Fibroblast of skin of back (primary cell): Measurements from ENCODE around the gene ZMYND11.
"Not testable (repeated sequence)": the region's sequence is repeated elsewhere in the genome, so short reads cannot be mapped to it uniquely, and the experiment has no call there.

Experiments
- DNase-seq: peaks from one replicate; pipeline ENCODE4 v3.0.0-alpha.2; 2013

ZMYND11 gene

GRCh38 chr10:134247-135131 lies 766 bp upstream of the ZMYND11 start:
- DNase-seq: peak; percentile 50

GRCh38 chr10:135601-136464 lies 578 bp downstream of the ZMYND11 start:
- DNase-seq: peak; percentile 57

DNA sequence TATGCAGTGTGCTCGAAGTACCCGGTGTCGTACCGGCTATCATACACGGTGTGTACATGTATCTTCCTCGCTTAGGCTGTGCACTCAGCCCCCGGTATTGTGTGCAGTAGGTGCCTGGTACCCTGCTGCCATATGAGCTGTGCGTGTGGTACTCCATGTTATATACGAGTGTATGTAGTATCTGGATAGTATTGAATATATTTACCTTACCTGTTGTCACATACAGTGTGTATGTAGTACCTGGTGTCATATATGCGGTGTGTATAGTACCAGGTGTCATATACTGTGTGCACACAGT lies 1.2 kb downstream of the ZMYND11 start:
- DNase-seq: no peak

DNA sequence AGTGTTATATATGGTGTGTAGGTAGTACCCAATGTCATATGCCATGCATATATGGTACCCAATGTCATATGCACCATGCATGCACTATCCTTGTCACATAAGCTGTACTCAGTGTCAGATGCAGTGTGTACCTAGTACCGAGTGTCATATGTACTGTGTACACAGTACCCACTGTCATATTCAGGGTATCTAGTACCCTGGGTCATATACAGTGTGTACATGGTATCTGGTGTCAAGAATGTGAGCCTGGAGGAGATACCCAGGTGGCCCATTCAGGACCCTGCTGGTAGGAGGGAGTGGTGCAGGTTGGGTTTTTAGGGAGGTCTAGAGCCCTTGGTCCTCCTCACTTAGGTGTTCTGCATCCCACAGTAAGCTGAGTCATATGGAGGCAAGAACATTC lies 1.8 kb downstream of the ZMYND11 start:
- peak; percentile 33 for DNase-seq

GRCh38 chr10:137606-138005 lies 2.4 kb downstream of the ZMYND11 start:
- peak; percentile 83 for DNase-seq

DNA sequence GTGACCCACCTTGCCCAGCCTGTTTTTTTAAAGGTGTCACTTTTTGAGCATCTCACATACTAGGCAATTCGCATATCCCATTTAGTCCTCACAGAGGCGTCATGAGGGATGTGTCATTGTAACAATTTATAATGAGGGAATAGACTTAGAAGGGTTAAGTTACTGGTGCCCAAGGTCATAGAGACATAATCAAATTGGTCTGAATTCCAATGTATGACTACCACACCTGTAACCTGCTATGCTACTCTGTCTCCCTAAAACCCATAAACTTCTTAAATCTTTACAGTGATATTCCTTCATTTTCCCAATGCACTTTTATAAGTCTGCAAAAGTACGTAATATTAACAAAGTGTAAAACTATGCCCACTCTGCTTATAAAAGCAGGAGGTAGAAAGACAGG lies 7.1 kb downstream of the ZMYND11 start:
- DNase-seq: no peak

DNA sequence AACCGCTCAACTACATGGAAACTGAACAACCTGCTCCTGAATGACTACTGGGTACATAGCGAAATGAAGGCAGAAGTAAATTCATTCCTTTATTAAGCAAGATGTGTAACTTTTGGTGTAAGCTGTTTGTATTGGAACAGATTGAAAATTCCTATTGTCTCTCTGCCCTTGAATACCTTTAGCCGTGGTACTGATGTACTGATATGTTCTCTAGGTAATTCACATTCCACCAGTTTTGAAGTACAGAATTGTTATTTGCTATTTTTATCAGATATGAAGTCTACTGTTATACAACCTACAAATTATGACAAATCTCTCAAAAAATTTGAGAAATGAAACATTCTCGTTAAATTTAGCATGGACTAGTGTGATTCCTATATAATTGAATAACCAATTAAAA lies 17.7 kb downstream of the ZMYND11 start:
- DNase-seq: no peak

DNA sequence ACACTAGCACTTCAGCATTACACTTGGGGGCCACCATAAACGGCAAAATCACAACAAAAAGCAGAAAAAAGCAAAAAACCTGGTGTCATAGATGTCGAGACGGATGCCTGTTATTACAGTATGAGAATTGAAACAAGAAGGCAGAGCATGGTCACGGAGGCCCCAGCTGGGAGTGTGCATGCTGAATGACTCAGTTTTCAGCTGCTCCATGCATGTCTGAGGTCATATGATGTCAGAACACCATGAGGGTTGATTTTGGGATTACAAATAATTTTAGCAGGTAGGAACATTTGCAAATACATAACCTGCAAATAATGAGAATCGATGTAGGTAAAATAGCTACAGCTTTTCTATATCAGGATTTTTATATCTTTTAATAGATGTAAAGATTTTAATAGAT lies 19.1 kb downstream of the ZMYND11 start:
- DNase-seq: peak; percentile 45

DNA sequence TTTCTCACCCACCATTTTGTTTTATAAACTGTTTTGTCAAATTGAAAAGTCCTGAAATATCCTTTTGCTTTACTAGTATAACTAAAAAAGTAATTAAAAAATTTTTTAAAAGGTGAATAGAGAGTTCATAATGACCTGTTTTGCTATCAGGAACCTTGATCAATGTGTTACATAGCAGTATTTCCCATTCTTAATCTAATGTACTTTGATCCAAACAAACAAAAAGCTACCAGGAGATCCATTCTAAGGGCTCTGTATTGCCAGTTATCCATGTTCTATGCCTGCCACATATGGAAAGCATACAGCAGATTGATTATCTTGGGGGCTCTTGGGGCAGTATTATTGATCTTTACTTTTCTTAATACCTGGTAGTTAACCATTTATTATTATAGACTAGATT lies 32.1 kb downstream of the ZMYND11 start:
- DNase-seq: no peak

DNA sequence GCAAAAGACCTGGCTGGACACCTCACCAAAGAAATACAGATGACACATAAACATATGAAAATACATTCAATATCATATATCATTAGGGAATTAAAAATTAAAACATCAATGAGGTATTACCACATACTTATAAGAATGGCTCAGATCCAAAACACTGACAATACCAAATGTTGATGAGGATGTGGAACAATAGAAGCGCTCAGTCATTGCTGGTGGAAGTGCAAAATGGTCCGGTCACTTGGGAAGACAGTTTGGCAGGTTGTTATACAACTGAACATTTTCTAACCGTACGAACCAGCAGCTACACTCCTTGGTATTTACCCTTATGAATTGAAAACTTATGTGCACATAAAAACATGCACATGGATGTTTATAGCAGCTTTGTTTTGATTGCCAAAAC lies 38.5 kb downstream of the ZMYND11 start:
- no peak for DNase-seq

GRCh38 chr10:176677-177076 lies 41.4 kb downstream of the ZMYND11 start:
- no peak for DNase-seq

DNA sequence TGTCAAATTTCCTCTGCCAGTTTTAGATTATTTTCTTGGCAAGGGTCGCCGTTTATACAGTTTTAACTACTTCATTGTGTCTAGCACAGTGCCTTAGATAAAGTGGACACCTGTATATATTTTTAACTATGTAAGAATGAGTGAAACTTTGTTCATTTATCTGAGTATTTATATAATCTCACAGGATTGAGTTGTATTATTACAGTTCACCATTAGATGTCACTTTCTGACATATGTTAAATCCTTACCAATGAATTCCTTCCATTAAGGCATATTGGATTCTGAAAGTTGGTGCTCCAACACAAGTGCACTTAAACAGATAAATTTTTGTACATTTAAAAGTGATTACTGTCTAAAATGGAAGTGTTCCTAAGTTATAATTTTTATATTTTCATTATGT lies 43.0 kb downstream of the ZMYND11 start:
- DNase-seq: peak; percentile 43

- DNase-seq: no peak
Observed at GRCh38 chr10:178723-179122, 43.5 kb downstream of the ZMYND11 start.

DNA sequence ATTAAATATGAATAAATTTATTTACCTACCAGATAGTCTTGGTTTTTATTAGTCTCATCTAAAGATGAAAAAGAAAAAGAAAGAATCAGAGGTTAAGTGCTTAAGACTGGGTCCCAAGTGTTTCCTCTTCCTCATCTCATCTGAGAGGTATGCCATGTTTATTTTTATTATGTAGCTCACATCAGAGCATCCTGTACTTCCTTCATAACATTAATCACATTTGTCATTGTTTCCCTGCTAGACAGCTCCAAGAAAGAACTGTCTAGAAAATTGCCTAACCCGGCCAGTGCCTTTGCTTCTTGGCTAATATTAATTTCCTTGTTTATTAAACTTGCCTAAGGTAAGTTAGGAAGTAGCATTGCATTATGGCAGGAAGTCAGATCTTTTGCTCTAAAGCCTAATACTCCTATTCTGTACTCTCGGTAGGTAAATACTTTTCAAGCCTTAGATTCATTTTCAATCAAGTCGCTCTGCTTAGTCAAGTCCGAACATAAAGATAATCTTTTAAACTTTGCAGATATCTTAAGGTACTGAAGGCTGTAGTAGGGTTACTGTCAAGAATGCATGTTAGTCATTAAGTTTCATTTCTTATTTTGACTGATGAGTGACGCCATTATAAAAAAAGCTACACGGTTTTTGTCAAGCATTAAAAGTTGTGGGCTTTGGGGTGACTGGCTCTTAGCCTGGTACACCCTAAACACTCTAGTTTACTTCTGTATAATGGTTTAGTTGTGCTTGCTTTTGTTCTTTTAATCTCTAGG lies 47.4 kb downstream of the ZMYND11 start:
- DNase-seq: peak; percentile 73

- no peak for DNase-seq
Observed at GRCh38 chr10:184174-184573, 48.9 kb downstream of the ZMYND11 start.

- peak; percentile 68 for DNase-seq
Observed at GRCh38 chr10:184911-185310, 49.7 kb downstream of the ZMYND11 start.

DNA sequence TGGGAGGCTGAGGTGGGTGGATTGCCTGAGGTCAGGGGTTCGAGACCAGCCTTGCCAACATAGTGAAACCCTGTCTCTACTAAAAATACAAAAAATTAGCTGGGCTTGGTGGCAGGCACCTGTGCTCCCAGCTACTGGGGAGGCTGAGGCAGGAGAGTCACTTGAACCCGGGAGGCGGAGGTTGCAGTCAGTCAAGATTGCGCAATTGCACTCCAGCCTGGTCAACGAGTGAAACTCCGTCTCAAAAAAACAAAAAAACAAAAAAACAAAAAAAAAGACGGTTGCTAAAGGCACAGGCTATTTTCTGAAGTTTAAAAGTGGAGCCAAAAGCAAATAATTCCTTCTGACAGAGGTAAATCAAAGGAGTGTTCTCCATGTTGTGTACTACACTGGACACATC lies 50.3 kb downstream of the ZMYND11 start:
- DNase-seq: not testable (repeated sequence)

GRCh38 chr10:186911-187310 lies 51.7 kb downstream of the ZMYND11 start:
- peak; percentile 5 for DNase-seq

- peak; percentile 69 for DNase-seq
Observed at GRCh38 chr10:188546-188945, 53.3 kb downstream of the ZMYND11 start.

- no peak for DNase-seq
Observed at GRCh38 chr10:190216-190615, 55.0 kb downstream of the ZMYND11 start.

DNA sequence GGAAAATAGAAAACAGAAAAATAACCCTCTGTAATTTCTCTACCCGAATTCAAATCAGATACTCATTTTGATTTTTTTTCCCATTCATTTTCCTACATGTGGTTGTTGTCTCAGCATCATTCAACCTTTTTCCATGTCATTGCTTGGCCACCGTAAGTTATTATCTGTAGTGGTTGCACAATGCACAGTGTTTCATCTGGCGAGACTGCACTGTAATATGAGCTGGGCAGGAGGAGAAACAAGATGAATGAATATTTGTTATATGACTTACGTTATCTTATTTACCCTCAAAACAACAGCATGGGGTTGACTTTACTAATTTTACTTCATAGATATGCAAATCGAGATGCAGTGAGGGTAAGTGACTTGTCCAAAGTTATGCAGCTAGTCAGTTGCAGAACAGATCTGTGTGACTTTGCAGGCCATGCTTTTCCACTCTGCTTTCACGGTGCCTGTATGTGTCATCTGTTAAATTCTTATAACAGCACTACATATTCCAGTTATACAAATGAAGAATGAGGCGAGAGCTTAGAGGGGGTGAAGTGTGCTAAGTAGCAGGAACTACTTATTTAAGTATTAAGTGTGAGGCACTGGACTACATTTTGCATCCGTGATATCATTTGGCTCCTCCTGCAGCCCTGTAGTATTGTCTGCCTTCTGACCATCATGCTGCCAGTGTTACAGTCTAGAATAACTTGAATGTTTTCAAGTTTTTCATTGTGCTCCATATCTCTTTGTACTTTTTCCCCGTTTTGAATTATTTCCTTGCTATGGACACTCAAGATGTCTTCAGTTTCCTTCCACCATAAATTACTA lies 56.7 kb downstream of the ZMYND11 start:
- peak; percentile 36 for DNase-seq

- DNase-seq: no peak
Observed at GRCh38 chr10:194281-194680, 59.0 kb downstream of the ZMYND11 start.
